Peyer's patch (tissue), 4 donors: ENCODE results near the gene BARX1. TPM values are rescaled to one million over a fixed set of nuclear protein-coding genes. Genes with fewer than 3 reads are reported as not detected.
"Not testable (repeated sequence)": the region's sequence is repeated elsewhere in the genome, so short reads cannot be mapped to it uniquely, and the experiment has no call there.

ENCODE experiments used
- DNase-seq, 3 donors: peaks; one replicate each; pipeline ENCODE4 v3.0.0-alpha.2; 2017 to 2019
- H3K27ac ChIP-seq, 4 donors: fragments of 200-600 bp; sonication (generic); one replicate each; pipeline ENCODE4 v1.5.1; 2016 to 2019
- H3K27me3 ChIP-seq, 2 donors: fragments of 200-600 bp; sonication (generic); one replicate each; pipeline ENCODE4 v1.5.1; 2019
- H3K36me3 ChIP-seq, 3 donors: fragments of 200-600 bp; sonication (generic); one replicate each; pipeline ENCODE4 v1.5.1; 2016 to 2019
- H3K4me1 ChIP-seq, 4 donors: fragments of 200-600 bp; sonication (generic); one replicate each; pipeline ENCODE4 v1.5.1; 2016 to 2019
- H3K4me3 ChIP-seq, 4 donors: fragments of 200-600 bp; sonication (generic); 1 replicate in 3 of 4; 2 replicates in 1 of 4; pipeline ENCODE4 v1.5.1; 2016 to 2019; ENCODE audit warnings: mild to moderate bottlenecking in 1 of 4
- H3K9me3 ChIP-seq, 4 donors: fragments of 200-600 bp; sonication (generic); one replicate each; pipeline ENCODE4 v1.5.1; 2016 to 2019; ENCODE audit warnings: mild to moderate bottlenecking in 1 of 4
- CTCF ChIP-seq, 6 experiments: fragments of 450-650 bp in 4 of 6; fragments of 200-600 bp in 2 of 6; sonication (generic) in 1 of 6; IDR thresholded peaks; one replicate each; pipeline ENCODE4 v1.5.1; 2017 to 2019; ENCODE audit warnings: antibody characterized with exemption in 6 of 6, mild to moderate bottlenecking in 3 of 6, moderate library complexity in 1 of 6
- POLR2A ChIP-seq, 2 donors: fragments of 450-650 bp; IDR thresholded peaks; one replicate each; pipeline ENCODE4 v1.5.1; 2017; ENCODE audit warnings: antibody characterized with exemption in 2 of 2, mild to moderate bottlenecking in 2 of 2, moderate library complexity in 2 of 2
- total RNA-seq, 4 donors: library from RNA; depleted of rRNA; stranded (reverse); fragments of >200 nt; gene quantifications; one replicate each; pipeline ENCODE4 v1.1.0, GENCODE V29; 2016

BARX1 gene
- total RNA-seq, 4 donors from 2014 or later, result not detected

GRCh38 chr9:93979721-93980120 is 24.6 kb upstream of the BARX1 start:
- Histone ChIP-seq H3K4me3 (no peak overlapping the region), H3K36me3 (no peaks in the 10 kb centered on the region), H3K9me3 (no peaks in the 10 kb centered on the region), H3K27ac (no peak overlapping the region), H3K27me3 (no peaks in the 10 kb centered on the region), H3K4me1 (no peaks in the 10 kb centered on the region)
- no peak for DNase-seq
- no peak for TF ChIP-seq POLR2A (IDR thresholded peaks at IDR 0.05)
- no peak for TF ChIP-seq CTCF (IDR thresholded peaks at IDR 0.05)

GRCh38 chr9:93978551-93978950 is 23.4 kb upstream of the BARX1 start:
- Histone ChIP-seq H3K36me3 (no peaks in the 10 kb centered on the region), H3K4me3 (no peak overlapping the region), H3K27me3 (no peaks in the 10 kb centered on the region), H3K27ac (no peak overlapping the region), H3K4me1 (no peaks in the 10 kb centered on the region), H3K9me3 (no peaks in the 10 kb centered on the region)
- DNase-seq, result no peak
- no peak for TF ChIP-seq CTCF (IDR thresholded peaks at IDR 0.05)
- no peak for TF ChIP-seq POLR2A (IDR thresholded peaks at IDR 0.05)

GRCh38 chr9:93976973-93977372 is 21.8 kb upstream of the BARX1 start:
- H3K9me3 ChIP-seq, result peaks cover 0 to 5% (median 0%) of the 10 kb centered on the region in 4 donors
- no peaks in the 10 kb centered on the region for H3K36me3 ChIP-seq
- no peak for TF ChIP-seq POLR2A (IDR thresholded peaks at IDR 0.05)
- TF ChIP-seq CTCF (IDR thresholded peaks at IDR 0.05), result no peak
- H3K4me3 ChIP-seq, result no peak overlapping the region
- H3K27ac ChIP-seq, result no peak overlapping the region
- H3K4me1 ChIP-seq, result no peaks in the 10 kb centered on the region
- no peaks in the 10 kb centered on the region for H3K27me3 ChIP-seq
- no peak for DNase-seq

GRCh38 chr9:93976081-93976480 is 20.9 kb upstream of the BARX1 start:
- Histone ChIP-seq H3K4me3 (no peak overlapping the region), H3K9me3 (peaks cover 0 to 13% (median 0%) of the 10 kb centered on the region in 4 donors), H3K27ac (no peak overlapping the region), H3K36me3 (no peaks in the 10 kb centered on the region), H3K27me3 (no peaks in the 10 kb centered on the region), H3K4me1 (no peaks in the 10 kb centered on the region)
- DNase-seq, result no peak
- TF ChIP-seq CTCF (IDR thresholded peaks at IDR 0.05), result no peak
- no peak for TF ChIP-seq POLR2A (IDR thresholded peaks at IDR 0.05)

- DNase-seq, result no peak
- Histone ChIP-seq H3K4me1 (no peaks in the 10 kb centered on the region), H3K27ac (no peak overlapping the region), H3K9me3 (peaks cover 0 to 14% (median 0%) of the 10 kb centered on the region in 4 donors), H3K36me3 (no peaks in the 10 kb centered on the region), H3K4me3 (no peak overlapping the region), H3K27me3 (no peaks in the 10 kb centered on the region)
- TF ChIP-seq CTCF (IDR thresholded peaks at IDR 0.05), result no peak
- TF ChIP-seq POLR2A (IDR thresholded peaks at IDR 0.05), result no peak
Observed at GRCh38 chr9:93975262-93975661, 20.1 kb upstream of the BARX1 start.

GRCh38 chr9:93974151-93974550 is 19.0 kb upstream of the BARX1 start:
- DNase-seq, result no peak
- Histone ChIP-seq H3K27me3 (no peaks in the 10 kb centered on the region), H3K9me3 (peaks cover 0 to 14% (median 0%) of the 10 kb centered on the region in 4 donors), H3K4me3 (no peak overlapping the region), H3K27ac (no peak overlapping the region), H3K4me1 (no peaks in the 10 kb centered on the region), H3K36me3 (no peaks in the 10 kb centered on the region)
- TF ChIP-seq CTCF (IDR thresholded peaks at IDR 0.05) (no peak), POLR2A (IDR thresholded peaks at IDR 0.05) (no peak)

GRCh38 chr9:93972655-93973054 is 17.5 kb upstream of the BARX1 start:
- DNase-seq, H3K4me3 ChIP-seq, H3K27me3 ChIP-seq, H3K27ac ChIP-seq, H3K4me1 ChIP-seq, H3K36me3 ChIP-seq: not testable (repeated sequence)
- peaks cover 0 to 14% (median 0%) of the 10 kb centered on the region in 4 donors for H3K9me3 ChIP-seq
